IPS-18c (cell line): ENCODE results near the gene FAS.

ENCODE experiments used
- H3K4me3 ChIP-seq: 2 replicates; pipeline ENCODE4 v1.7.0; 2013; ENCODE audit warnings: low read depth, mild to moderate bottlenecking, low read length, moderate library complexity; ENCODE audit not compliant: insufficient read depth
- H3K9me3 ChIP-seq: one replicate; pipeline ENCODE4 v1.6.1; 2013; ENCODE audit warnings: mild to moderate bottlenecking, low read length, moderate library complexity; ENCODE audit not compliant: control insufficient read depth, insufficient read depth

Gene FAS

DNA sequence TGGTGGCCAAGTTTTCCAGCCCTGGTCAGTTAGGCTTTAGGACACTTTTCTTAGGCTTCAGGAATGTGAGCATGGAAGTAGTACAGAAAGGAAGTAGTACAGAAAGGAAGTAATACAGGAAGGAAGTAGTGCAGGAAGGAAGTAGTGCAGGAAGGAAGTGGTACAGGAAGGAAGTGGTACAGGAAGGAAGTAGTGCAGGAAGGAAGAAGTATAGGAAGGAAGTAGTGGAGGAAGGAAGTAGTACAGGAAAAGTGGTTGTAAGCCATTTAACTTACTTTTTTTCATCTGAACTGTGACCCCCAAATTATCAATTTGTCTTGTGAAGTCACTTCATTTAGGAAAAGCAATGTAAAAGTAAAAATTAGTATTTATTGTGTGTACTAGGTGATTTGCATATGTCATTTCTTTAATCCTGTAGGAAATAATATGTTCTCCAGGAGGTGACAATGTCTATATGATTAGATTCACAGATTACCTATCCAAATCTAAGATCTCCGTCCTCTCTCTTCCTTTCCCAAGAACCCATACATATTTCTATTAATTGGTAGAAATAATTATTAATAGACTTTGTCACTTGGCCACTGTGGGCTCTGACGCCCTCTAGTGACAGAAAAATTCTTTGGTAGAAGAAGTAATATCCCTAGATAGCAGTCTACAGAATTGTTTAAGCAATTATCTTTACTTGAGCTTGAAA, 3.9 kb upstream of the FAS start:
- Histone ChIP-seq H3K9me3 (peaks cover 2% of the 10 kb centered on the region), H3K4me3 (no peak overlapping the region)

DNA sequence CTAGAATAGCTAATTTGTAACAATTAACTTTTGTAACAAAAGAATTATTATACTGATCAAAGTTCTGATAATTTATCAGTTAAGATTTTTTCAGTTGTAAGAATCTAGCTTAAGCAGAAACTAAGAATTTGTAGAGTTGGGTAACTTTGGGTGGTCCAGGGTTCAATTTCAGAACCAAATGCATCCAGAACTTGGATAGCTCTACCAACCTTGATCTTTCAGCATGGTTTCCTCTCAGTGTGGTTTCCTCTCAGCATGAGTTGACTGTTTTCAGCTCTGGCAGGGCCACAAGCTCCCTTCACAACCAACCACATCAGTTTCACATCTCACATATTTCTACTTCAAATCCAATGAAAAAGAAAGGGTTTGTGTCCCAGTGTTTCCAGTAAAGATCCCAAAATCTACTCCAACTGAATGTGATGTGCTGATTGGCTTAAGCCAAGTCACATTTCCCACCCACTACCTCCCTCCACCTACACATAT, 3.3 kb upstream of the FAS start:
- peaks cover 2% of the 10 kb centered on the region for H3K9me3 ChIP-seq
- H3K4me3 ChIP-seq, result no peak overlapping the region

DNA sequence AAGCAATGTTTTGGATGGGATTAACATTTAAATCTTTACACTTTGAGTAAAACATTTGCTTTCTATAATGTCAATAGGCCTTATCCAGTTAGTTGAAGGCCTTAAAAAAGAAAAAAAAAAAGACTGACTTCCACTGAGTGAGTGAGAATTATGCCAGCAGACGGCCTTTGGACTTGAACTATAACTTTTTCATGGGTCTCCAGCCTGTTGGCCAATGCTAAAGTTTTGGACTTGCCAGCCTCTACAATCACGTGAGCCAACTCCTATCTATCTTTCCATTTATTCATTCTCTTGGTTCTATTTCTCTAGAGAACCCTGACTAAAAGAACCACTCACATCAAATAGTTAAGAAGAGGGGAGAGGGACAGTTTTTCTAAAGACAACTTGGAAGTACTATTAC, 2.8 kb upstream of the FAS start:
- Histone ChIP-seq H3K4me3 (no peak overlapping the region), H3K9me3 (peaks cover 2% of the 10 kb centered on the region)

DNA sequence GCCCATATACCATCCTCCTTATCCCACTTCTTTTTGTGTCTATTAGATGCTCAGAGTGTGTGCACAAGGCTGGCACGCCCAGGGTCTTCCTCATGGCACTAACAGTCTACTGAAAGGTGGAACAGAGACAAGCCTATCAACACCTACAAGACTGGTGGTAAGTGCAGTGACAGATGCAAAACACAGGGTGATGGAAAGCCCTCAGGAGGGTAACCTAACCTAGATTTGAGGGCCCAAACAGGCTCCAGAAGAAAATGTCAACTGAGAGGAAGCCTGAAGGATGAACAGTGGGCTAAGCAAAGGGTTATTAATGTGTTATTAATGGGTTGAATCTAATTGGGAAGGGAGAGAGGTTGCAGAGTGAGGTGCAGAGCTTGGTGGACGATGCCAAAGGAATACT, 1.2 kb upstream of the FAS start:
- no peak overlapping the region for H3K4me3 ChIP-seq
- H3K9me3 ChIP-seq, result peaks cover 2% of the 10 kb centered on the region

DNA sequence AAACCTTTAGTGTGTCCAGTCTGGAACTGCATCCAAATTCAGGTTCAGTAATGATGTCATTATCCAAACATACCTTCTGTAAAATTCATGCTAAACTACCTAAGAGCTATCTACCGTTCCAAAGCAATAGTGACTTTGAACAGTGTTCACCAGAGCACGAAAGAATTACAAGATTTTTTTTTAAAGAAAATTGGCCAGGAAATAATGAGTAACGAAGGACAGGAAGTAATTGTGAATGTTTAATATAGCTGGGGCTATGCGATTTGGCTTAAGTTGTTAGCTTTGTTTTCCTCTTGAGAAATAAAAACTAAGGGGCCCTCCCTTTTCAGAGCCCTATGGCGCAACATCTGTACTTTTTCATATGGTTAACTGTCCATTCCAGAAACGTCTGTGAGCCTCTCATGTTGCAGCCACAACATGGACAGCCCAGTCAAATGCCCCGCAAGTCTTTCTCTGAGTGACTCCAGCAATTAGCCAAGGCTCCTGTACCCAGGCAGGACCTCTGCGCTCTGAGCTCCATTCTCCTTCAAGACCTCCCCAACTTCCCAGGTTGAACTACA, 694 bp upstream of the FAS start:
- peak overlapping the region; percentile 89 for H3K4me3 ChIP-seq
- peaks cover 2% of the 10 kb centered on the region for H3K9me3 ChIP-seq

DNA sequence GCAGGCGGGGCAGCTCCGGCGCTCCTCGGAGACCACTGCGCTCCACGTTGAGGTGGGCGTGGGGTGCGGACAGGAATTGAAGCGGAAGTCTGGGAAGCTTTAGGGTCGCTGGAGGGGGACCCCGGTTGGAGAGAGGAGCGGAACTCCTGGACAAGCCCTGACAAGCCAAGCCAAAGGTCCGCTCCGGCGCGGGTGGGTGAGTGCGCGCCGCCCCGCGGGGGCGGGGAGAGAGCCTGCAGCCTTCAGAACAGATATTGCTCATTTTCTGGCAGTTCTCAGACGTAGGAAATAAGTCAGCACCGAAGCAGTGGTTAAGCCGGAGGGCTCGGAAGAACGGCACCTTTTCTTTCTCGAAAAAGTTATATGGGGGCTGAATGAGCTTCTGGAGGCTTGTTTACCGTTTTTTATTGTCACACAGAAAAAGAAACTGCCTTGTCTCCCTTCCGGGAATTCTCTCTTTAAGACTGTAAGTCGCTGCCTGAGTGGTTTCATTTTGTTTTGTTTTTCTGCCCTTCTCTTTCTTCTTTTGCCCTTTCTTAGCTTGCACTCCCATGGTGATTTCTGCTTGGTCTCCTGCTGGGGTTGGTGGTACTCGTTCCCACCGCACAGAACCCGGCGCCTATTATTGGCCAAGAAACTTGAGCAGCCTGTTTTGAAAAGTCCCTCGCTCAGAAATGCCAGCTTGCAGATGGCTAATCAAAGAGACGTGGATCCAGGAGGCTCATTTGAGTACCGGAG, 732 bp downstream of the FAS start:
- Histone ChIP-seq H3K4me3 (peak overlapping the region; percentile 89), H3K9me3 (peaks cover 2% of the 10 kb centered on the region)

DNA sequence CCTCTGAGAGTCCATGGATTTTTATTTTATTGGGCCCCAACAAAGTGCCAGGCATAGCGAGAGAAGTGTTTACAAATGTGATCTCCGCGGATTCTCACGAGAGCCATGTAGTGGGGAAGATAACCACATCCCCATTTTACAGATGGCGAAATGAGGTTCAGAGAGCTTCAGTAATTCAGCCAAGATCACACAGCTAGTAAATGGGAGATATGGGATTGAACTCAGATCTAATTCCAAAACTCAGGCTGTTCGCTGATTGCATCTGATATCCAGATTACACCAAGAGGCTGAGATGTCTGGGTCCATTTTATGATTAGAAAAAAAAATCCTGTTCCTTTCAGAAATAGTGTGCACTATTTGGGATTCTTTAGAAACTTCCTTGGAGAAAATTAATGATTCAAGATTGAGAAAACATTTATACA, 1.3 kb downstream of the FAS start:
- H3K4me3 ChIP-seq, result peak overlapping the region; percentile 89; the same call in 1 of the 2 replicates
- peaks cover 2% of the 10 kb centered on the region for H3K9me3 ChIP-seq

DNA sequence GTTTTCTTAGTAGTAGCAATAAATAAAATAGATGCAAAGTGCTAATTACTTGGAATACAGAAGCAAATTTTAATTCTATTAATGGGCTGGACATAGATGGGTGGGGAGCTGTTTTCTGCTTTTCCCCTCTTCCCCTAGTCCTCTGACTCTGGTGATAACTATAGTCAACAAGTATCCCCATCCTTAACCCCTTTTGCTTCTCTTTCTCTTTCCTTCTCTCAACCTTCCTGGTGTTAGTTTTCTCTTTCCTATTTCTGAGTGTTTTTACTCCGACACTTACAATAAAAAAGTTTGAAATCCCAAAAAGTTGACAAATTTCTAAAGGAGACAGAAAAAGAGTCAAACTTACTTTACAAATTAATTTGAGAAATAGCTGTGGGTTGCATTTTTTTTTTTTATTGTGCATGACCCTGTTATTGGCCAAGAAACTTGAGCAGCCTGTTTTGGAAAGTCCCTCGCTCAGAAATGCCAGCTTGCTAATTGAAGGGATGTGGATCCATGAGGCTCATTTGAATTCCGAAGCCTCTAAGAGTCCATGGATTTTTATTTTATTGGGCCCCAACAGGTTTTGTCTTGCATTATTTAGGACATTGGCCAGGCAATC, 2.4 kb downstream of the FAS start:
- no peak overlapping the region for H3K4me3 ChIP-seq
- H3K9me3 ChIP-seq, result peaks cover 2% of the 10 kb centered on the region

DNA sequence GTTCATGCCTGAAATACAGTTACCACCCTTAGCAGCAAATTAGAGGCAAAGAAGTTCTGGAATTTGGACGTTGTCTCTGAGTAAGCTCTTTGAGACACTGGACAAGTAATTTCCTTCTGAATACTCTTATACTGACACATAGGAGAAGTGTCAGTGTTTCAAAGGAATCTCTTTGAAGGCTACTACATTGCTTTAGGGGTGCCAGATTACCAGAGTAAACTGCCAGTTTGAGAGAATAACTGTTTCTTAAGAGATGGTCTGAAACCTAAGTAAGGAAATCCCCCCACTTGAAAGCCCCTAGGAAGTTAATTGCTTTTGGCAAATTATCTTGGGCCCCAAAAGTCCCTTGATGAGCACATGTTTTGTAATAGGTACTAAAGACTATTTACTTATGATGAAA, 3.4 kb downstream of the FAS start:
- no peak overlapping the region for H3K4me3 ChIP-seq

DNA sequence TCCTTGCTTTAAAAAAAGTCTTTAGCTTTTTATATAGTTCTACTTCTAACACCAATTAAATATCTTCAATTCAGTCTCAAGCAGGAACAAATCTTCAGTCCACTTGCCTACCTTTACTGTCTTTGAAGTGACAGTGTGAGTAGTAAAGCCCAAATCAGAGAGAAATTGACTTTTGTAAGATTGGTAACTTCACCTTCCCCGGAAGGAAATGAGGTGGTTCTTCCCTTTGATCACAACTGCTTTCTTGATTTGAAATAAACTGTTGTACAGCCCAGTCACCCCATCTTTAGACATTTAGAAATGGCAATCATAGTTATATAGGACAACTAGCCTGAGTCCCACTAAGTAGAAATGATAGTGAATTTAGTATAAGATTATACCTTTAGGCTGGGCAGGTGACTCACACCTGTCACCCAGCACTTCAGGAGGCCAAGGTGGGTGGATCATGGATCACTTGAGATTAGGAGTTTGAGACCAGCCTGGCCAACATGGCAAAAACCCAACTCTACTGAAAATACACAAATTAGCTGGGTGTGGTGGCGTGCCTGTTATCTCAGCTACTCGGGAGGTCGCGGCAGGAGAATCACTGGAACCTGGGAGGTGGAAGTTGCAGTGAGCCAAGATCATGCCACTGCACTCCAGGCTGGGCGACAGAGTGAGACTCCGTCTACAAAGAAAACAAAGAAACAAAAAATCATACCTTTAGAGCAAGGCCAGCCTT, 4.7 kb downstream of the FAS start:
- no peak overlapping the region for H3K4me3 ChIP-seq
- H3K9me3 ChIP-seq, result peaks cover 2% of the 10 kb centered on the region

More for the DNA sequence above, 3.4 kb downstream of the FAS start:
- H3K9me3 ChIP-seq, result peaks cover 2% of the 10 kb centered on the region

DNA sequence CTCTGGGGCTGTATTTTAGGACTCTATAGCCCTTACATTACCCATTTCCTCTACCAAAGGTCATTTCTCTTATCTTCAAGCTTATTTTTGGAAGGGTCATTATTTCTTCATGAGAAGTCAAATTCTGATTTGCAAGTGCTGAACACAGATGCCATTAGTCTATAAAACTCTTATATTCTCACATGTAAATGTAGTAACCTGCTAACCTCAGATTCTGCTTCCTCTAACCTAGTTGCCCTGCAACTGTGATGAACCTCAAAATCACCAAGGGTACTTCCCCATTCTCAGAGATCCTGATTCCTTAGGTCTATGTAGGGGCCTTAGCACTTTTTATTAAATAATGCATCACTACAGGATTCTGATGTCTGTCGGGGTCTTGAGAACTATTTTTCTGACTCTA, 6.3 kb downstream of the FAS start:
- no peaks in the 10 kb centered on the region for H3K9me3 ChIP-seq
- H3K4me3 ChIP-seq, result no peak overlapping the region

DNA sequence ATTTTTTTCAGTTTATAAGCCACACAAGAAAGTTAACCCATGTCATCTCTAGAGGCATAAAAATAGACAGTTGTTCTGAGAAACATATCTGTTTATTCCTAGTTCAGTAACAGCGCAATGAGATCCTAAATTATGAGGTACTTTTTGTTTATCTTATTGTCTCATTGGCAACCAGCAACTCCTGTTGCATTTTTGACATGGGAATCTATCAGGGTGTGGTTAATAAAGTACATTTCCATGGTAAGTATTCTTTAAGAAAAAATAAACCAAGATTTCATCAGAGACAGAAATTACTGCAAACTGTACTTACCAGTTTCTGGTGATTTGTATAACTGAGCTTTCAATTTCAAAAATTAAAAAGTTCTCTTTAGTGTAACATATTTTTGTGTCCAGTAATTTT, 9.0 kb downstream of the FAS start:
- Histone ChIP-seq H3K4me3 (no peak overlapping the region), H3K9me3 (no peaks in the 10 kb centered on the region)

DNA sequence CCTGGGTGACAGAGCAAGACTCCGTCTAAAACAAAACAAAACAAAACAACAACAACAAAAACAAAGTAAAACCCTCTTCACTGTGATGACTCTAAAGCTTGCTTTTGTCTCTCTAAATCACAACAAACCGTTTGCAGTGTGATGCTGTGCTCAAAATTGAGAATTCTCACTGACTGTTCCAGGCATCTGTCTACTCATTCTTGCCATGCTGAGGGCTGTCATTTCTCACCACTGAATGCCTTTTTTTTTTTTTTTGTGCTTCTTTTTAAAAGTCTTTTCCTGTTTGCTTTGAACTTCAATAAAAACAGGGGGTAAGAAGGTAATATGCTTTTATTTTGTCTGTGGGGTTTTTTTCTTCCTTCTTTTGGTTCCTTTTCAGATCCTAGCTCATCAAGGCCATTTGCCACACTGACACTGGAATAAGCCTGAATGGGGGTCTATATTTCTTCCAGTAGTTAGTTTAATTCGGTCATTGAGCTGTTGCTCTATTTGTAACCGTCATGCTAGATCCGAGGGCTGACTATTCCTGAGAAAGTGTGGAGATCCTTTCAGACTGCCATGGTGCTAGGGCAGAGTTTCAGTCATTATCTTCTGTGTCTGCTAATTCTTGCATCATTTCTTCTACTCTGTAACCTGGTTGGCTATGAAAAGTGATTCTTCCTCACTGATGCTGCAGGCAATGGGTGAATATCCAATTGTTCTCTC, 10.6 kb downstream of the FAS start:
- Histone ChIP-seq H3K4me3 (no peak overlapping the region), H3K9me3 (no peaks in the 10 kb centered on the region)

DNA sequence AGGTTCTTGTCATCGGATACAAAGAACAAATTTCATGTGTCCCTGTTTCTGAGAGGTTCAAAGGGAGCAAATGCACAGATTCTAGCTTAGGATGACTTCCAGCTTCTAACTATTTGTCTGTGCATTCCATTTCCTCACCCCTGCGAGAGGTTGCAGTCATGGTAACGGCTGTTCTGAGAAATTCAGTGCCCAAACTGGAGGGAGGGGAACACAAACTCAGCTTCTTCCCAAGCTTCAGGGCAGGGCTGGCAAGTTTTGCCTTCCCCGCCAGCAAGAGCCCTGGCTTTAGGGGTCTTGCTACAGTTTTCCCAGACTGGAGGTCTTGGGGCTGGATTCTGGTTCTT, 11.1 kb downstream of the FAS start:
- Histone ChIP-seq H3K4me3 (no peak overlapping the region), H3K9me3 (no peaks in the 10 kb centered on the region)

DNA sequence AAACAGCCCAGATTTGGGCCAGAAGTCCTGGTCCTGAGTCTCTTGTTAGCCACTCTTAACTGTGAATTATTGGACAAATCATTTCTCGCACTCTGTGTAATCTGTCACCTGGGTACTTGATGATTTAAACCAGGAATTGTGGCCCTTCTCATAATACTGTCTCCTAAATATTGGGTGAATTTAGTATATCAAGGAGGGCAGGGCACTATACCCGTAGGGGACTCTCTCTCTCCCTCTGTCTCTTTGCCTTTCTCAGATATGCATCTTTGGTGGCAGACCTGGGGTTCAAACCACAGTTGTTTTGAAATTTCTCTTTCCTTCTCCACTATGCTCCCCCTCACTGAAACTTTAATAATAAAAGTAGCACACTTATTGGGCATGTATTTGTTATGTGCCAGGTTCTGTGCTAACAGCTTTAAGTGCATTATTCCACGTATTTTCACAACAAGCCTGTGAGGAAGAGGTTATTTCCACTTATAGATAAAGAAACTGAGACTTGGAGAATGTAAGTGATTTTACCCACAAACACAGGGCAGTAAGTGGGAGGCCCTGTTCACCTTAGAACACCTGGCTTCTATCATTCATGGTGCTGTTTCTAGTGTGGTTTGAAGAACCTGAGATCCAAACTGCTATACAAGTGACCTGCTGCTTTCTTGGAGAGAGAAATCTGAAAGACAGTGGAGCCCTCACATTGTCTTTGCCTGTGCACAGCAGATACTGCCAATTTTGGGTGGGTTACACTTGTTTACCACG, 11.8 kb downstream of the FAS start:
- Histone ChIP-seq H3K9me3 (no peaks in the 10 kb centered on the region), H3K4me3 (no peak overlapping the region)

DNA sequence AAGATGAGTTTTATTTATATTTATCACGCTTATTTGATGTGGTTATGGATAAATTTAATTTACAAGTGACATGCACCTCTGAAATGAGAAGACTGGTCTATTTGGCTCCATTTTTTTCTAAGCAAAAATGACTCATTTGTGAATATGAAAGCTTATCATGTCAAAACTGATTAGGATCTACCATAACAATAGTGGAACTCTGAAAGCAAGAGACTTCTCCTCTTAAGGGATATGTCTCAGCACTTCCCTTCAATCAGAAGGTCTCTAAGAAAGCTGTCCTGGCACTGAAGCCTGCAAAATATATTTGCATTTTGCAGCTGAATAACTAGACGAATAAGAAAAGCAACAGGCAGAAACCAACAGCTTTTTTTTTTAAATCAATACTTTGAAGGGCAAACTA, 12.7 kb downstream of the FAS start:
- no peak overlapping the region for H3K4me3 ChIP-seq
- no peaks in the 10 kb centered on the region for H3K9me3 ChIP-seq
